HFF-Myc (cell line): ENCODE results near the gene DYNLRB2.

ENCODE experiments used
- DNase-seq: peaks from one replicate; pipeline ENCODE4 v3.0.0-alpha.2; 2011; ENCODE audit warnings: low read depth; ENCODE audit errors: extremely low read depth
- H3K4me3 ChIP-seq: replicated peaks from 2 replicates; pipeline ENCODE4 v1.5.1; 2011; ENCODE audit warnings: low read depth, mild to moderate bottlenecking, control low read depth, low read length
- TF ChIP-seq, protein P1 (sequence below): IDR thresholded peaks from 2 replicates; pipeline ENCODE4 v1.5.1; 2012; ENCODE audit warnings: mild to moderate bottlenecking, low read depth, low read length, control low read depth; ENCODE audit errors: missing control alignments

The DYNLRB2 gene

DNA sequence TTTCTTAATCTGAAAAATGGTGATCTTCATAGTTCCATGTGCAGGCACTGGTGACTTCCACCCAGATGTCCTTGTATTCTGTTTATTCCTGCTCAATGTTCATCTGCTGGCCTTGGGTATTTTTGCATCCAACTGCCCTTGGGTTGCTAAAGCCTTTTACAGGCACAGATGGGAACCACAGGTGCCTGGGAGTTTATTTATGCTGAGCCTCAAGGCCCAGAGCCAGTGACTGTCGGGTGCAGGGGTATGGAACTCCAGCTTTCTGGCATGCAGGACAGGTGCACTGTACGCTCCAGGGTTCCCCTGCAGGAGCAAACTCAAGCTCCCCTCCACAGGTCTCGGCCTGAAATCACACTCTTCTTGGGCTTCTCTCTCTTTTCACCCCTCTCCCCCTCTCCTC is 22.3 kb downstream of the DYNLRB2 start:
- TF ChIP-seq, protein P1, sequence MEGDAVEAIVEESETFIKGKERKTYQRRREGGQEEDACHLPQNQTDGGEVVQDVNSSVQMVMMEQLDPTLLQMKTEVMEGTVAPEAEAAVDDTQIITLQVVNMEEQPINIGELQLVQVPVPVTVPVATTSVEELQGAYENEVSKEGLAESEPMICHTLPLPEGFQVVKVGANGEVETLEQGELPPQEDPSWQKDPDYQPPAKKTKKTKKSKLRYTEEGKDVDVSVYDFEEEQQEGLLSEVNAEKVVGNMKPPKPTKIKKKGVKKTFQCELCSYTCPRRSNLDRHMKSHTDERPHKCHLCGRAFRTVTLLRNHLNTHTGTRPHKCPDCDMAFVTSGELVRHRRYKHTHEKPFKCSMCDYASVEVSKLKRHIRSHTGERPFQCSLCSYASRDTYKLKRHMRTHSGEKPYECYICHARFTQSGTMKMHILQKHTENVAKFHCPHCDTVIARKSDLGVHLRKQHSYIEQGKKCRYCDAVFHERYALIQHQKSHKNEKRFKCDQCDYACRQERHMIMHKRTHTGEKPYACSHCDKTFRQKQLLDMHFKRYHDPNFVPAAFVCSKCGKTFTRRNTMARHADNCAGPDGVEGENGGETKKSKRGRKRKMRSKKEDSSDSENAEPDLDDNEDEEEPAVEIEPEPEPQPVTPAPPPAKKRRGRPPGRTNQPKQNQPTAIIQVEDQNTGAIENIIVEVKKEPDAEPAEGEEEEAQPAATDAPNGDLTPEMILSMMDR, result no peak

DNA sequence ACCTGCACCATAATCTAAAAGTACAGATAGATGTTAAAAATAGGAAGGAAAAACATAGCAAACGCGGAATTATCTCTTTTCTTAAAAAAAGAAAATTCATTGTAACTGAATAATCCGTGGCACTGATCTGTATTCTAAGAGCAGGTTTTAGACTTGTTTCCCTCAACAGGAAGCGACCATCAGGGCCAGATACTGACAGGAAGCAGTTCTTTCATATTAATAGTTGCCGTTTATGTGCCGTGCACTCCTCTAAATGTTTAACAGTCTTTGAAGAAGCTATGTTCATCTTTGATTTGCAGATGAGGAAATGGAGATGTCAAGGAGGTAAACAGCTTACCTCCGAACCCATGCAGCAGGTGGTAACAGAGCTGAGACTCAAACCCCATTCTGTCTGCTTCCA is 23.6 kb downstream of the DYNLRB2 start:
- no peak for DNase-seq
- no peak overlapping the region for H3K4me3 ChIP-seq
- TF ChIP-seq, protein P1, result no peak

More for the DNA sequence above, 22.3 kb downstream of the DYNLRB2 start:
- H3K4me3 ChIP-seq, result no peak overlapping the region
- no peak for DNase-seq

DNA sequence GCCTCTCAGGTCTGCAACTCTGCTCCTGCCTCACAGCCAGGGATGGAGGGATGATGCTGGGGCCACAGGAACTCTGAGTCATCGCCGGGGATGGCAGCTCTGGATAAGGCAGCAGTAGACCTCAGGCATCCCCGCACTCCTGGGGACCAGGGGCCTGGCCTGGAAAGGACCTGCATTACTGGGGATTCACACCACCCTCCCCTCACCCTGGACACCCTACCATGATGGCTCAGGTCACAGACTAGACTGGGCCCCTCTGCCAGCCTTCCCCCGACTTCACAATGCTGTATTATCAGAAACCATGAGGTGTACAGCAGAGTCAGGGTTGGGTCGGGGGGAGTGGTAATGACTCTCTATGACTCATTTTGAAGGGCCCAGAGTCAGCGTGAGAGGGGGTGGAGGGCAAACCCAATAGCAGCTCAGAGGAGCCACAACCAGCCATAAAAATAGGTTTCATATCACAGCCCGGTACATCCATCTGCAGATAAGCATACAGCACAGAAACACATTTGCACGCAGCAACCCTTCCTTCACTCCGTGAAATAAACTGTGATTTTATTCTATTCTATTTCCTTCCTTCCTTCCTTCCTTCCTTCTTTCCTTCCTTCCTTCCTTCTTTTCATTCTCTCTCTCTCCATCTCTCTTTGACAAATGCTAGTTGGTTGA is 28.8 kb downstream of the DYNLRB2 start:
- TF ChIP-seq, protein P1, result no peak
- DNase-seq, result no peak
- no peak overlapping the region for H3K4me3 ChIP-seq

DNA sequence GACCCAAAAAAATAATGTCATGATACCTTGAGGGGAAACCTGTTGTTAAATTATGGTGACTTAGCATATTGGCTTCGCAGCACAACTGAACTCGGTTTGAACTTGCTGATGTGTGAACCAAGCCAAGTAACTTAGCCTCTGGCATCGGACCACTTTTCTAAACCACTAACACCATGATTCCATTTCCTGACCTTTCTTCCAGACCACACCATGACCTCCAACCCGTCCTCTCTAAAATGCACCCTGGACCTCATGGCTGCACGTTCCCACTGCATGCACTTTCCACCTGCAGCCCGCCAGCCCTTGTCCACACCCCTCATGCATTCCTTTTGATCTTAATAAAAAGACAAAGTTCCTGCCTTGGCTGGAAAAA is 29.3 kb downstream of the DYNLRB2 start:
- DNase-seq, result no peak
- H3K4me3 ChIP-seq, result no peak overlapping the region
- TF ChIP-seq, protein P1, result no peak

DNA sequence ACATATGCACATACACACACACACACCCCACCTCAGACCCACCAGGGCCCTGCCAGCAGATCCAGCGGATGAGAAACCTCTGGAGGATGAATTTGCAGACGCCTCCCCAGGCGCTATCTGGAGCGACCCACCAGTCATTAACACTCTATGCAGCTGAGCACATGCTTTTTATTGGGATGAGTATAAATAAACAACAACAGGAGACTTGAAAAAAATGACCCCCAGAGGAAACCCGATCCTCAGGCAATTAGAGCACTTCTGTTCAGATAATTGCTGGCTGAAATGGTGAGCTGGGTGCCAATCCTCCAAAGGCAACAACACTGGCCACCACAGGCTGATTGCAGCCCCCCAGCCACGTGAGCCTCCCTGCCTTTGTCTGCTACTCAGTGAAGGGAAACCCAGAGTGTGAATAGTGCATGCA is 32.9 kb downstream of the DYNLRB2 start:
- no peak for DNase-seq
- TF ChIP-seq, protein P1, result no peak
- no peak overlapping the region for H3K4me3 ChIP-seq

DNA sequence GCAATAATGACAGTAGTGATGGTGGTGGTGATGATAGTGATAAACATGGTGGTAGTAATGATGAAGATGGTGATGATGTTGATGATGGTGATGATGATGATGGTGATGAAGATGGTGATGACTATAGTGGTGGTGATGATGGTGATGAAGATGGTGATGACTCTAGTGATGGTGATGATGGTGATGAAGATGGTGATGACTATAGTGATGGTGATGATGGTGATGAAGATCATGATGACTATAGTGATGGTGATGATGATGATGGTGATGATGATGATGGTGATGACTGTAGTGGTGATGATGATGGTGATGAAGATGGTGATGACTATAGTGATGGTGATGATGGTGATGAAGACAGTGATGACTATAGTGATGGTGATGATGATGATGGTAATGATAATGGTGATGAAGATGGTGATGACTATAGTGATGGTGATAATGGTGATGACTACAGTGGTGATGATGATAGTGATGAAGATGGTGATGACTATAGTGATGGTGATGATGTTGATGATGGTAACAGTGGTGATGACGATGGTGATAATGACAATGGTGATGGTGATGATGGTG is 35.6 kb downstream of the DYNLRB2 start:
- TF ChIP-seq, protein P1, result no peak
- no peak overlapping the region for H3K4me3 ChIP-seq
- DNase-seq, result no peak
